Stimulated activated CD8-positive, alpha-beta memory T cell treated with anti-CD3 and anti-CD28 coated beads, Interleukin-15, amount 100 ng/mL, for 4 hours (primary cell): ENCODE measurements around the gene LLCFC1.

Experiments used
- DNase-seq, 2 donors: peaks; one replicate each; pipeline ENCODE4 v3.0.0-alpha.2; 2020; ENCODE audit warnings: low read depth in 2 of 2

The LLCFC1 gene

GRCh38 chr7:142984297-142984696, 45.0 kb downstream of the LLCFC1 start:
- no peak for DNase-seq
